Left colon (tissue), 2 donors: ENCODE results near the gene MMP23B. TPM values are rescaled to one million over a fixed set of nuclear protein-coding genes. Genes with fewer than 3 reads are reported as not detected.

Experiments used
- ATAC-seq: fragments of 200-7000 bp; cut with Tn5 transposase; one replicate; pipeline ENCODE4 v1.9.1; 2020; ENCODE audit warnings: mild to moderate bottlenecking, moderate library complexity
- DNase-seq, 2 donors: peaks; one replicate each; pipeline ENCODE4 v3.0.0-alpha.2; 2020
- intact Hi-C, 2 donors: fragments of 100-400 bp; cut with DNase I in 1 of 2; cut with micrococcal nuclease in 1 of 2; formaldehyde crosslinking; loops; one replicate each; pipeline versions ENCODE4 v1.11.2 to v1.14.0; 2022; cut with DNase I, micrococcal nuclease
- total RNA-seq, 2 donors: library from RNA; stranded (reverse); fragmentation: NEBNext Ultra II Directional; extraction: Animal tissue kit (Norgen Biotek cat#: 25700); gene quantifications; one replicate each; pipeline ENCODE4 v1.2.1, GENCODE V29; 2021
- donor health status: DM: no; HTN: no; CAD: no.
- donor health status: DM: yes; HTN: yes; CAD: no.

Gene MMP23B
- total RNA-seq, 2 donors from 2014 or later, result 1.2 to 7.2 TPM

- intact Hi-C loops, result no loop called here
- DNase-seq (no peak), ATAC-seq (no peak)
Measured at GRCh38 chr1:1601564-1602303, 30.2 kb upstream of the MMP23B start.

- ATAC-seq, result no peak
Measured at GRCh38 chr1:1602304-1602967, 29.5 kb upstream of the MMP23B start.

GRCh38 chr1:1602968-1603506 lies 28.9 kb upstream of the MMP23B start:
- ATAC-seq (no peak), DNase-seq (no peak)
- intact Hi-C loops, result no loop called here

More at GRCh38 chr1:1602304-1602967, 29.5 kb upstream of the MMP23B start:
- no peak for DNase-seq
- intact Hi-C loops, result no loop called here

- intact Hi-C loops, result no loop called here
- DNase-seq (no peak), ATAC-seq (no peak)
Measured at GRCh38 chr1:1603671-1604373, 28.2 kb upstream of the MMP23B start.

DNA sequence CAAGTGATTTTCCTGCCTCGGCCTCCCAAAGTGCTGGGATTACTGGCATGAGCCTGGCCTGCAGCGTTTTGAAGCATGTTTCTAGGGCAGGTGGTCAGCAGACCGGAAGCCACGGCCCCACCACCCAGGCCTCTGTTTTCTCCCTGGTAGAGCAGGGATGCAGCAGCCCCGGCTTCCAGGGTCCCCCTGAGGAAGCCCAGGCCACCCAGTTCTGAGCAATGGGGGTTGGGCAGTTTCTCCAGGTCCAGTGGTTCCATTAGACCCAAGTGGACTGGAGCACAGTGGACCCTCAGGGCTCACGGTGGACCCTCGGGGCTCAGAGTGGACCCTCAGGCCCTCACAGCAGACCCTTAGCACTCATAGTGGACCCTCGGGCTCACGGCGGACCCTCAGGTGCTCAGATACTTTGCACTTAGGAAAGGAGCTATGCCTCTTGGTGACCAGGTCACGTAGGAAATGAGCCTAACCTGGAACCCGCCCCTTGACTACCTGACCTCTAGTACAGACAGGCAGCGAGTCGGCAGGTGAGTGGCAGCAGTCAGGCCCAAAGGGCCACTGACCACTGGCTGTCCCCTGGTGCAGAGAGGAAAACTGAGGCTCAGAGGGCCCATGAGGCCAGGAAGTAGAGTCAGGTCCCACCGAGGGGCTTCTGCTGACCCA lies 27.5 kb upstream of the MMP23B start:
- DNase-seq (no peak), ATAC-seq (no peak)
- intact Hi-C loops, result no loop called here

GRCh38 chr1:1605034-1605591 lies 26.9 kb upstream of the MMP23B start:
- ATAC-seq (no peak), DNase-seq (no peak)
- intact Hi-C loops, result no loop called here

DNA sequence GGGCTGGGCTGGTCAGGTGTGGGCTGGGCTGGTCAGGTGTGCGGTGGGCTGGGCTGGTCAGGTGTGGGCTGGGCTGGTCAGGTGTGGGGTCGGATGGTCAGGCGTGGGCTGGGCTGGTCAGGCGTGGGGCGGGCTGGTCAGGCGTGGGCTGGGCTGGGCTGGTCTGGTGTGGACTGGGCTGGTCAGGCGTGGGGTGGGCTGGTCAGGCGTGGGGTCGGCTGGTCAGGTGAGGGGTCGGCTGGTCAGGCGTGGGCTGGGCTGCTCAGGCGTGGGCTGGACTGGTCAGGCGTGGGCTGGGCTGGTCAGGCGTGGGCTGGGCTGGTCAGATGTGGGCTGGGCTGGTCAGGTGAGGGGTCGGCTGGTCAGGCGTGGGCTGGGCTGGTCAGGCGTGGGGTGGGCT lies 26.2 kb upstream of the MMP23B start:
- ATAC-seq, result no peak
- intact Hi-C loops, result no loop called here
- DNase-seq, result no peak

DNA sequence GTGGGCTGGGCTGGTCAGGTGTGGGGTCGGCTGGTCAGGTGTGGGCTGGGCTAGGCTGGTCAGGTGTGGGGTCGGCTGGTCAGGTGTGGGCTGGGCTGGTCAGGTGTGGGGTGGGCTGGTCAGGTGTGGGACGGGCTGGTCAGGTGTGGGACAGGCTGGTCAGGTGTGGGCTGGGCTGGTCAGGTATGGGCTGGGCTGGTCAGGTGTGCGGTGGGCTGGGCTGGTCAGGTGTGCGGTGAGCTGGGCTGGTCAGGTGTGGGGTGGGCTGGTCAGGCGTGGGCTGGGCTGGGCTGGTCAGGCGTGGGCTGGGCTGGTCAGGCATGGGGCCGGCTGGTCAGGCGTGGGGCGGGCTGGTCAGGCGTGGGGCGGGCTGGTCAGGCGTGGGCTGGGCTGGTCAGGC lies 25.7 kb upstream of the MMP23B start:
- intact Hi-C loops, result no loop called here
- DNase-seq (no peak), ATAC-seq (no peak)

DNA sequence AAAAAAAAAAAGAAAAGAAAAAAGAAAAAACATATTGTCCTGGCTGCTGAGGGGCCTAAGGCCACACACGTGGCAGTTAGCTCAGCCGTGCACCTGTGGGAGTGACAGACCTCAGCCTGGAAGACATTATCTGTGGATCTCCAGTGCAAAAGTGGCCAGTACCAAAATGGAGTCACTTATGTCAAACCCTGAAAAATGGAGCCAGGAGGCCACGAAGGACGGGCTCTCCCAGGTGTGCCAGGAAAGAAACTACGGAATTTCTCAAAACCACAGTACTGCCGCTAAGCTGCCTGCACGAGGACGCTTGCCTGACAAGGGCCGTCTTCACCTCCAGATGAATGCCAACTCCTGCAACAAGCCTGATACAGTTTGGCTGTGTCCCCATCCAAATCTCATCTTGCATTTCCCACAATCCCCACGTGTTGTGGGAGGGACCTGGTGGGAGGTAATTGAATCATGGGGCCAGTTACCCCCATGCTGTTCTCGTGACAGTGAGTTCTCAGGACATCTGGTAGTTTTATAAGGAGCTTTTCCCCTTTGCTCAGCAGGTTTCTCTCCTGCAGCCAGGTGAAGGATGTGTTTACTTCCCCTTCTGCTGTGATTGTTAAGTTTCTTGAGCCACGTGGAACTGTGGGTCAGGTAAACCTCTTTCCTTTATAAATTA lies 22.0 kb upstream of the MMP23B start:
- ATAC-seq (no peak), DNase-seq (no peak)
- intact Hi-C loops, result no loop called here

DNA sequence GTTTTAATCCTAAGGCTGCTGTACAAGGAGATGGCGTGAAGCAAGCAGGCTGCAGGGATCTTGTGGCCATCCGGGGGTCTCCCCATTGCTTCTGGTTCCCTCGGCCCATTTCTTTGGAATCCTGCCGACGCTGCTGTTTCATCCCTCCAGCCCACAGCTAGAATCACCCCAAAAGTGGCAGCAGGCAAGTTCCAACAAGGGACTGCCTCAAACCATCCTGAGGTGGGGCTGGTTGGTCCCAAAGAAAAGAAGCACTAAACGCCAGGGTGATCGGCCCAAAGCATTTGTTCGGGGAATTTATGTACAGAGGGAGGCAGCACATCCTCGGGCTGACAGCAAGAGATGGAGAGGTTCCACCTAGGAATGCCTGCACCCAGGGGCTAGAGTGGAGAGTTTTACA lies 21.2 kb upstream of the MMP23B start:
- no peak for ATAC-seq
- no peak for DNase-seq
- intact Hi-C loops, result no loop called here

GRCh38 chr1:1612104-1612400 lies 19.9 kb upstream of the MMP23B start:
- no peak for ATAC-seq
- DNase-seq, result no peak
- intact Hi-C loops, result no loop called here

GRCh38 chr1:1613509-1614082 lies 18.4 kb upstream of the MMP23B start:
- DNase-seq (no peak), ATAC-seq (no peak)
- intact Hi-C loops, result no loop called here

DNA sequence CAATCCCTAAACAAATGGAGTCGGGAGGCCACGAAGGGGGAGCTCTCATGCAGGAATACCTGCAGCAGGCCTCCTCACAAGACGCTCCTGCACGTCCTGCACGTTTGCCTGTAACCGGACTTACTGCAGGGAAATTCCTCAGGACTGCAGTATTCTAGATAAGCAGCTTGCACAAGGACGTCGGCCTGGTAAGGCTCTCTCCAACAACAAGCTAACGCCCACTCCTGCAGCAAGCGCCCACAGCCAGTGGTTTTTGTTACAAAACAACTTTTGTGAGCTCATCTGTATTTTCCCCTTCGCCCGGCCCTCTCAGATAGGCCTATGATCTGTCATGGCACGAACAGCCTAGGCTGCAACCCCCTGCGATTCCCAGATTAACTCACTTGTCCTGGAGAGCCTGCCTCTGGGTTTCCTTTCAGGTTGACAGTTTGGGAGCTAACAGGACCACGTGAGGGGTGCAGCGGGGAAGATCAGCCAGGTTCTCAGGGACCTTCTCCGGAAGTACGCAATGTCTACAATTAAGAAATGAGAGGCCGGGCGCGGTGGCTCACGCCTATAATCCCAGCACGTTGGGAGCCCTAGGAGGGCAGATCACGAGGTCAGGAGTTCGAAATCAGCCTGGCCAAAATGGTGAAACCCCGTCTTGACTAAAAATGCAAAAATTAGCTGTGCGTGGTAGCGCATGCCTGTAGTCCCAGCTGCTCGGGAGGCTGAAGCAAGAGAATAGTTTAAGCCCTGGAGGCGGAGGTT lies 17.6 kb upstream of the MMP23B start:
- peak; percentile 24 to 66 for DNase-seq
- intact Hi-C loops, result no loop called here
- ATAC-seq, result peak; percentile 25

GRCh38 chr1:1614954-1615255 lies 17.1 kb upstream of the MMP23B start:
- ATAC-seq (no peak), DNase-seq (no peak)
- intact Hi-C loops, result no loop called here

- DNase-seq, result peak; percentile 96
- intact Hi-C loops, result no loop called here
Measured at GRCh38 chr1:1615256-1616044, 16.5 kb upstream of the MMP23B start, which contains the start of gene MIB2. Gene MIB2 (plus strand): TSS chr1:1615500. CDS start chr1:1623453, 7,953 bp downstream.

DNA sequence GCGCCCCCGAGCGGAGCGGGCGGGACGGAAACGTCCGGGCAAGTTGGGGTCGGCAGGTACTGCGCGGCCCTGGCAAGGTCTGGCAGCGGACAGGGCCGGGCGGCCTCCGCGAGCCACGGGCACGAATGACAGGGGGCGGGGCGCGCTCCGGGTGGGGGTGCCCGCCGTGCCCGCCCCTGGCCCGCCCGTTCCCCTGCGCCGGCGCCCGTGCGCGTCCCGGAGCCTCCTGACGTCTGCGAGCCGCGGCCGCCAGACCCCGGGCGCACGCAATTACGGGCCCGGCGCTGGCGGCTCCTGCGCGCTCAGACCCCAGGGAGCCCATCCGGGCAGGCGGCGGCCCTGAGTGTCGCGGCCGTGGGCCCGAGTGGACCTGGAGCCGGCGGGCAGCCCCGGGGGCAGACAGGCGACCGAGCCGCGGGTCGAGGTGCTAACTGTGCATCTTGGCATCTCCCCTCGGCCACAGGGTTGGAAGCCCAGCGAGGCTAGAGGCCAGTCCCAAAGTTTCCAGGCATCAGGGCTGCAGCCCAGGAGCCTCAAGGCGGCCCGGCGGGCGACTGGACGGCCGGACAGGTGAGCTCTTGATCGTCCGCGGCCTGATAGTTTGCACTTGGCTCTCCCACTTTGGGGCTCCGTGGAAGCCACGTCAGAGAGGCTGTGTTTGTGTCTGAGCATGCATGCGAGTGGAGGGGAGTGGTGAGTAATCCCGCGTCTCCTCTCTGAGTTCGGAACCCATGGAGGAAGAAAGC lies 15.8 kb upstream of the MMP23B start:
- intact Hi-C loops, result no loop called here
- ATAC-seq, result peak; percentile 50
- peak; percentile 48 to 76 for DNase-seq

More at GRCh38 chr1:1615256-1616044, 16.5 kb upstream of the MMP23B start, which contains the start of gene MIB2:
- peak; percentile 90 for ATAC-seq
